ENCODE data around the gene SDK2. TPM values are rescaled to one million over a fixed set of nuclear protein-coding genes. Genes with fewer than 3 reads are reported as not detected.

The SDK2 gene
- total RNA-seq, 1 donor from 2014 or later: 12.3 TPM

- H3K4me1 Mint-ChIP-seq (ENCODE audit: low read depth, unreplicated experiment): peaks cover 16% of the 10 kb centered on the region
- H3K27ac Mint-ChIP-seq (ENCODE audit: unreplicated experiment): no peak overlapping the region
- peaks cover 4% of the 10 kb centered on the region for H3K36me3 Mint-ChIP-seq (ENCODE audit: unreplicated experiment)
- H3K9me3 Mint-ChIP-seq (ENCODE audit: unreplicated experiment): peaks cover 3% of the 10 kb centered on the region
- peaks cover 3% of the 10 kb centered on the region for H3K27me3 Mint-ChIP-seq (ENCODE audit: unreplicated experiment)
- H3K4me3 Mint-ChIP-seq (ENCODE audit: unreplicated experiment): no peak overlapping the region
- no peak for TF ChIP-seq CTCF (IDR thresholded peaks at IDR 0.05; ENCODE audit: partially characterized antibody, unreplicated experiment)
- no peak for DNase-seq
Measured at GRCh38 chr17:73470316-73470826, 173.9 kb downstream of the SDK2 start.

GRCh38 chr17:73469311-73469710 is 174.9 kb downstream of the SDK2 start:
- peaks cover 3% of the 10 kb centered on the region for H3K9me3 Mint-ChIP-seq (ENCODE audit: unreplicated experiment)
- H3K4me1 Mint-ChIP-seq (ENCODE audit: low read depth, unreplicated experiment): peaks cover 11% of the 10 kb centered on the region
- no peak overlapping the region for H3K27ac Mint-ChIP-seq (ENCODE audit: unreplicated experiment)
- H3K36me3 Mint-ChIP-seq (ENCODE audit: unreplicated experiment): peaks cover 4% of the 10 kb centered on the region
- peaks cover 3% of the 10 kb centered on the region for H3K27me3 Mint-ChIP-seq (ENCODE audit: unreplicated experiment)
- TF ChIP-seq CTCF (IDR thresholded peaks at IDR 0.05; ENCODE audit: partially characterized antibody, unreplicated experiment): no peak
- H3K4me3 Mint-ChIP-seq (ENCODE audit: unreplicated experiment): no peak overlapping the region
- DNase-seq: no peak

GRCh38 chr17:73468221-73468620 is 176.0 kb downstream of the SDK2 start:
- no peak for DNase-seq
- Mint-ChIP-seq H3K4me1 (ENCODE audit: low read depth, unreplicated experiment) (peaks cover 9% of the 10 kb centered on the region), H3K9me3 (ENCODE audit: unreplicated experiment) (no peaks in the 10 kb centered on the region), H3K4me3 (ENCODE audit: unreplicated experiment) (no peak overlapping the region), H3K27me3 (ENCODE audit: unreplicated experiment) (peaks cover 3% of the 10 kb centered on the region), H3K36me3 (ENCODE audit: unreplicated experiment) (no peaks in the 10 kb centered on the region), H3K27ac (ENCODE audit: unreplicated experiment) (no peak overlapping the region)
- no peak for TF ChIP-seq CTCF (IDR thresholded peaks at IDR 0.05; ENCODE audit: partially characterized antibody, unreplicated experiment)

- Mint-ChIP-seq H3K4me1 (ENCODE audit: low read depth, unreplicated experiment) (peaks cover 9% of the 10 kb centered on the region), H3K27ac (ENCODE audit: unreplicated experiment) (no peak overlapping the region), H3K4me3 (ENCODE audit: unreplicated experiment) (no peak overlapping the region), H3K36me3 (ENCODE audit: unreplicated experiment) (no peaks in the 10 kb centered on the region), H3K9me3 (ENCODE audit: unreplicated experiment) (no peaks in the 10 kb centered on the region), H3K27me3 (ENCODE audit: unreplicated experiment) (peaks cover 3% of the 10 kb centered on the region)
- no peak for DNase-seq
- TF ChIP-seq CTCF (IDR thresholded peaks at IDR 0.05; ENCODE audit: partially characterized antibody, unreplicated experiment): no peak
Measured at GRCh38 chr17:73467651-73468050, 176.6 kb downstream of the SDK2 start.

- TF ChIP-seq CTCF (IDR thresholded peaks at IDR 0.05; ENCODE audit: partially characterized antibody, unreplicated experiment): no peak
- no peaks in the 10 kb centered on the region for H3K36me3 Mint-ChIP-seq (ENCODE audit: unreplicated experiment)
- no peak overlapping the region for H3K4me3 Mint-ChIP-seq (ENCODE audit: unreplicated experiment)
- no peaks in the 10 kb centered on the region for H3K9me3 Mint-ChIP-seq (ENCODE audit: unreplicated experiment)
- peaks cover 3% of the 10 kb centered on the region for H3K27me3 Mint-ChIP-seq (ENCODE audit: unreplicated experiment)
- DNase-seq: no peak
- no peak overlapping the region for H3K27ac Mint-ChIP-seq (ENCODE audit: unreplicated experiment)
- peaks cover 9% of the 10 kb centered on the region for H3K4me1 Mint-ChIP-seq (ENCODE audit: low read depth, unreplicated experiment)
Measured at GRCh38 chr17:73466704-73467433, 177.4 kb downstream of the SDK2 start.

Data from glutamatergic neuron (in vitro differentiated cells).